HG03439 (cell line): Measurements from ENCODE around the gene PCF11.
A peak's percentile ranks its signal among the peaks of the same experiment; 100 is the strongest.
"Not testable (repeated sequence)": the region's sequence is repeated elsewhere in the genome, so short reads cannot be mapped to it uniquely, and the experiment has no call there.

ENCODE experiments used
- ATAC-seq: cut with Tn5 transposase; IDR thresholded peaks from one replicate; pipeline ENCODE4 v1.9.1; 2021; ENCODE audit warnings: mild to moderate bottlenecking, moderate library complexity; ENCODE audit not compliant: unreplicated experiment

PCF11 gene

GRCh38 chr11:83187465-83187864, 30.5 kb downstream of the PCF11 start:
- ATAC-seq, result no peak

- ATAC-seq, result no peak
Observed at GRCh38 chr11:83191491-83191890, 34.6 kb downstream of the PCF11 start.

GRCh38 chr11:83191986-83192385, 35.1 kb downstream of the PCF11 start:
- ATAC-seq, result no peak

GRCh38 chr11:83192606-83193245, 35.8 kb downstream of the PCF11 start:
- ATAC-seq, result no peak

- peak; percentile 93 for ATAC-seq
Observed at GRCh38 chr11:83193315-83194280, 36.7 kb downstream of the PCF11 start, which contains the start of gene ANKRD42. ANKRD42 (plus strand) TSS chr11:83193712; CDS start chr11:83194671, 959 bp downstream.

GRCh38 chr11:83194281-83195142, 37.6 kb downstream of the PCF11 start:
- peak; percentile 44 for ATAC-seq

- no peak for ATAC-seq
Observed at GRCh38 chr11:83195143-83195466, 38.2 kb downstream of the PCF11 start.

- ATAC-seq, result no peak
Observed at GRCh38 chr11:83195649-83196048, 38.7 kb downstream of the PCF11 start.

- ATAC-seq, result no peak
Observed at GRCh38 chr11:83200035-83200434, 43.1 kb downstream of the PCF11 start.

GRCh38 chr11:83205608-83206185, 48.8 kb downstream of the PCF11 start:
- no peak for ATAC-seq

GRCh38 chr11:83206221-83206620, 49.3 kb downstream of the PCF11 start:
- ATAC-seq, result no peak

- not testable (repeated sequence) for ATAC-seq
Observed at GRCh38 chr11:83206771-83207382, 49.9 kb downstream of the PCF11 start.

GRCh38 chr11:83219095-83219494, 62.2 kb downstream of the PCF11 start:
- ATAC-seq, result no peak

- no peak for ATAC-seq
Observed at GRCh38 chr11:83220260-83220659, 63.3 kb downstream of the PCF11 start.

GRCh38 chr11:83221694-83222093, 64.8 kb downstream of the PCF11 start:
- ATAC-seq, result no peak

- ATAC-seq, result no peak
Observed at GRCh38 chr11:83222499-83222898, 65.6 kb downstream of the PCF11 start.

- no peak for ATAC-seq
Observed at GRCh38 chr11:83223457-83223856, 66.5 kb downstream of the PCF11 start.

GRCh38 chr11:83235825-83236224, 78.9 kb downstream of the PCF11 start:
- ATAC-seq, result no peak
